B cell (primary cell): ENCODE results near the gene ETFRF1. TPM values are rescaled to one million over a fixed set of nuclear protein-coding genes. Genes with fewer than 3 reads are reported as not detected.

Source experiments
- ATAC-seq: fragments of 200-7000 bp; cut with Tn5 transposase; one replicate; pipeline ENCODE4 v1.10.0; 2021; ENCODE audit warnings: low read depth, mild to moderate bottlenecking, moderate number of reproducible peaks, moderate library complexity
- CTCF ChIA-PET: fragments of 350-600 bp; sonication (Branson Sonifier 250); formaldehyde crosslinking; loops from one replicate; lab custom pipeline; 2021; ENCODE audit warnings: antibody characterized with exemption, inconsistent platforms; lab: Charles Lee
- POLR2A ChIA-PET: fragments of 350-600 bp; sonication (Branson Sonifier 250); formaldehyde crosslinking; loops from one replicate; lab custom pipeline; 2021; ENCODE audit warnings: antibody characterized with exemption; lab: Charles Lee
- DNase-seq: peaks from one replicate; pipeline ENCODE4 v3.0.0; 2013
- H2AFZ ChIP-seq: 2 replicates; pipeline ENCODE4 v1.6.1; 2012; ENCODE audit warnings: mild to moderate bottlenecking, low read depth, low read length; ENCODE audit not compliant: insufficient read depth, poor library complexity, severe bottlenecking
- H3K27ac ChIP-seq, 2 donors: 1 replicate in 1 of 2; 2 replicates in 1 of 2; pipeline ENCODE4 v1.5.1; 2012 to 2013; ENCODE audit warnings: low read length in 2 of 2, mild to moderate bottlenecking in 2 of 2, moderate library complexity in 1 of 2
- H3K27me3 ChIP-seq, 4 experiments: fragments of 200-600 bp in 1 of 4; sonication (generic) in 1 of 4; replicated peaks in 1 of 4; 1 replicate in 2 of 4; 2 replicates in 2 of 4; pipeline versions ENCODE4 v1.6.1 to v1.7.0; 2013 to 2016; ENCODE audit warnings: low read length in 3 of 4, mild to moderate bottlenecking in 2 of 4, mixed read lengths in 1 of 4, moderate library complexity in 1 of 4; ENCODE audit not compliant: insufficient read depth in 4 of 4, control insufficient read depth in 3 of 4; ENCODE audit errors: control extremely low read depth in 1 of 4
- H3K36me3 ChIP-seq, 2 experiments: replicated peaks in 1 of 2; 1 replicate in 1 of 2; 2 replicates in 1 of 2; pipeline versions ENCODE4 v1.6.1 to v1.7.1; 2013; ENCODE audit warnings: low read length in 1 of 2; ENCODE audit not compliant: insufficient read depth in 2 of 2, control insufficient read depth in 1 of 2; ENCODE audit errors: control extremely low read depth in 1 of 2, extremely low read depth in 1 of 2
- H3K4me1 ChIP-seq, 2 donors: fragments of 200-600 bp in 1 of 2; sonication (generic) in 1 of 2; 1 replicate in 1 of 2; 2 replicates in 1 of 2; pipeline versions ENCODE4 v1.5.1 to v1.6.1; 2013 to 2017; ENCODE audit warnings: low read length in 2 of 2; ENCODE audit not compliant: control insufficient read depth in 2 of 2, insufficient read depth in 2 of 2
- H3K4me2 ChIP-seq: replicated peaks from 2 replicates; pipeline ENCODE3; 2012; ENCODE audit warnings: mild to moderate bottlenecking, low read depth, low read length; ENCODE audit not compliant: poor library complexity, severe bottlenecking
- H3K4me3 ChIP-seq, 5 experiments: fragments of 200-600 bp in 1 of 5; sonication (generic) in 1 of 5; 1 replicate in 3 of 5; 2 replicates in 2 of 5; pipeline versions ENCODE4 v1.5.1 to v1.7.0; 2011 to 2016; ENCODE audit warnings: low read length in 4 of 5, mild to moderate bottlenecking in 4 of 5, low read depth in 2 of 5, control low read depth in 1 of 5, moderate library complexity in 1 of 5; ENCODE audit not compliant: insufficient read depth in 1 of 5; ENCODE audit errors: control extremely low read depth in 1 of 5, extremely low read depth in 1 of 5
- H3K79me2 ChIP-seq: fragments of 200-600 bp; sonication (generic); one replicate; pipeline ENCODE4 v1.6.0; 2016; ENCODE audit warnings: low read length; ENCODE audit not compliant: control insufficient read depth, insufficient read depth
- H3K9ac ChIP-seq: fragments of 200-600 bp; sonication (generic); 2 replicates; pipeline ENCODE4 v1.6.1; 2017; ENCODE audit warnings: mild to moderate bottlenecking, low read length, moderate library complexity
- H3K9me3 ChIP-seq, 3 donors: one replicate each; pipeline versions ENCODE4 v1.6.1 to v1.7.1; 2013; ENCODE audit warnings: low read length in 2 of 3; ENCODE audit not compliant: control insufficient read depth in 2 of 3, insufficient read depth in 1 of 3; ENCODE audit errors: control extremely low read depth in 1 of 3
- H4K20me1 ChIP-seq: 2 replicates; pipeline ENCODE4 v1.6.0; 2012; ENCODE audit warnings: mild to moderate bottlenecking, low read length; ENCODE audit not compliant: insufficient read depth, control insufficient read depth, poor library complexity, severe bottlenecking
- H3K27ac Mint-ChIP-seq: one replicate; pipeline ENCODE4 v1.8.0; 2021; ENCODE audit warnings: mixed read lengths
- H3K27me3 Mint-ChIP-seq: one replicate; pipeline ENCODE4 v1.8.0; 2021; ENCODE audit warnings: mixed read lengths
- H3K4me1 Mint-ChIP-seq: one replicate; pipeline ENCODE4 v1.8.0; 2021; ENCODE audit warnings: mixed read lengths
- H3K4me3 Mint-ChIP-seq: one replicate; pipeline ENCODE4 v1.8.0; 2021; ENCODE audit warnings: mixed read lengths
- H3K9me3 Mint-ChIP-seq: one replicate; pipeline ENCODE4 v1.8.0; 2022; ENCODE audit warnings: mixed read lengths; ENCODE audit not compliant: insufficient read depth
- EZH2 ChIP-seq: IDR thresholded peaks from 2 replicates; pipeline ENCODE4 v1.6.1; 2012; ENCODE audit warnings: borderline replicate concordance, low read depth, mild to moderate bottlenecking, moderate library complexity, low read length; ENCODE audit not compliant: insufficient read depth, poor library complexity, severe bottlenecking
- WGBS: methylation state at CpG from one replicate; pipeline ENCODE4 v1.1.5; 2013; ENCODE audit warnings: missing lambda C conversion rate; ENCODE audit not compliant: insufficient coverage; 5-methylcytosine and 5-hydroxymethylcytosine counted together
- intact Hi-C: fragments of 100-400 bp; cut with micrococcal nuclease; formaldehyde crosslinking; loops from one replicate; pipeline ENCODE4 v1.10.0; 2022
- polyA plus RNA-seq: library from polyadenylated mRNA; depleted of rRNA; stranded (reverse); fragments of >200 nt; gene quantifications from 2 replicates; pipeline ENCODE4 v1.2.3, GENCODE V29; 2012
- total RNA-seq, 2 donors: library from RNA; stranded (reverse); fragments of 120-200 nt in 1 of 2; gene quantifications; 1 replicate in 1 of 2; 2 replicates in 1 of 2; pipeline versions ENCODE4 v1.2.3 to v1.2.4, GENCODE V29; 2013 to 2022
- TF ChIP-seq, protein P1 (sequence below): fragments of 200-600 bp; IDR thresholded peaks from one replicate; pipeline ENCODE4 v1.8.0; 2022; ENCODE audit warnings: antibody characterized with exemption, mild to moderate bottlenecking

Gene ETFRF1
- total and polyA plus RNA-seq, 2 donors (not counting 1 experiment from before 2014, with no cell fraction given), result 17.9 to 26.1 TPM

- no CpG with 5 or more reads among the region's 2 CpGs for WGBS
- peaks cover 19% of the 10 kb centered on the region for H3K79me2 ChIP-seq
- POLR2A ChIA-PET, result interaction anchor here (0.6 kb wide), 1 partner anchor 40 kb away, joined by 5 read pairs; no protein-coding TSS in a partner anchor
Measured at GRCh38 chr12:25197608-25198007, 2.6 kb downstream of the ETFRF1 start.

GRCh38 chr12:25200703-25201102 lies 5.7 kb downstream of the ETFRF1 start:
- ATAC-seq, result no peak
- intact Hi-C loops, result no loop called here
- H3K4me3 ChIP-seq, result no peak overlapping the region
- peaks cover 0 to 12% of the 10 kb centered on the region in 2 experiments for H3K36me3 ChIP-seq
- H3K4me1 Mint-ChIP-seq, result peaks cover 35% of the 10 kb centered on the region
- H3K4me2 ChIP-seq, result no peak overlapping the region
- no peak overlapping the region for H3K9ac ChIP-seq
- TF ChIP-seq, protein P1, sequence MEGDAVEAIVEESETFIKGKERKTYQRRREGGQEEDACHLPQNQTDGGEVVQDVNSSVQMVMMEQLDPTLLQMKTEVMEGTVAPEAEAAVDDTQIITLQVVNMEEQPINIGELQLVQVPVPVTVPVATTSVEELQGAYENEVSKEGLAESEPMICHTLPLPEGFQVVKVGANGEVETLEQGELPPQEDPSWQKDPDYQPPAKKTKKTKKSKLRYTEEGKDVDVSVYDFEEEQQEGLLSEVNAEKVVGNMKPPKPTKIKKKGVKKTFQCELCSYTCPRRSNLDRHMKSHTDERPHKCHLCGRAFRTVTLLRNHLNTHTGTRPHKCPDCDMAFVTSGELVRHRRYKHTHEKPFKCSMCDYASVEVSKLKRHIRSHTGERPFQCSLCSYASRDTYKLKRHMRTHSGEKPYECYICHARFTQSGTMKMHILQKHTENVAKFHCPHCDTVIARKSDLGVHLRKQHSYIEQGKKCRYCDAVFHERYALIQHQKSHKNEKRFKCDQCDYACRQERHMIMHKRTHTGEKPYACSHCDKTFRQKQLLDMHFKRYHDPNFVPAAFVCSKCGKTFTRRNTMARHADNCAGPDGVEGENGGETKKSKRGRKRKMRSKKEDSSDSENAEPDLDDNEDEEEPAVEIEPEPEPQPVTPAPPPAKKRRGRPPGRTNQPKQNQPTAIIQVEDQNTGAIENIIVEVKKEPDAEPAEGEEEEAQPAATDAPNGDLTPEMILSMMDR, result no peak
- no peak for TF ChIP-seq EZH2
- no peaks in the 10 kb centered on the region for H3K27me3 Mint-ChIP-seq
- H3K79me2 ChIP-seq, result peaks cover 14% of the 10 kb centered on the region
- H3K9me3 ChIP-seq, result no peaks in the 10 kb centered on the region
- H2AFZ ChIP-seq, result no peak overlapping the region
- H3K27ac Mint-ChIP-seq, result no peak overlapping the region
- no peaks in the 10 kb centered on the region for H3K27me3 ChIP-seq
- no peak overlapping the region for H3K27ac ChIP-seq
- no peaks in the 10 kb centered on the region for H4K20me1 ChIP-seq
- no peak for DNase-seq
- CTCF ChIA-PET, result interaction anchor here (1.2 to 1.6 kb wide), 2 partner anchors 46 to 209 kb away, joined by 4 to 5 read pairs; no protein-coding TSS in a partner anchor
- 100% methylated on average over 1 of the region's 1 CpG for WGBS
- H3K9me3 Mint-ChIP-seq, result no peaks in the 10 kb centered on the region
- no peak overlapping the region for H3K4me3 Mint-ChIP-seq
- POLR2A ChIA-PET, result no interaction called here
- H3K4me1 ChIP-seq, result peaks cover 9 to 10% of the 10 kb centered on the region in 2 donors

More at GRCh38 chr12:25197608-25198007, 2.6 kb downstream of the ETFRF1 start:
- no peak for DNase-seq
- Mint-ChIP-seq H3K4me1 (peaks cover 49% of the 10 kb centered on the region), H3K27me3 (no peaks in the 10 kb centered on the region), H3K4me3 (no peak overlapping the region), H3K27ac (no peak overlapping the region), H3K9me3 (no peaks in the 10 kb centered on the region)
- peaks cover 14 to 18% of the 10 kb centered on the region in 2 donors for H3K4me1 ChIP-seq
- H3K9me3 ChIP-seq, result no peaks in the 10 kb centered on the region
- H2AFZ ChIP-seq, result no peak overlapping the region
- no peaks in the 10 kb centered on the region for H3K36me3 ChIP-seq
- no peak overlapping the region for H3K9ac ChIP-seq
- CTCF ChIA-PET, result interaction anchor here (1.2 to 2.0 kb wide), 2 partner anchors 13 to 43 kb away, joined by 4 to 9 read pairs; no protein-coding TSS in a partner anchor
- intact Hi-C loops, result loop anchor here (10.0 kb wide), 1 partner anchor 1737 kb away; the partner anchor contains the start of genes FGFR1OP2 and INTS13
- TF ChIP-seq EZH2, result no peak
- TF ChIP-seq, protein P1, result no peak
- ATAC-seq, result no peak
- no peak overlapping the region for H3K4me3 ChIP-seq
- H3K4me2 ChIP-seq, result no peak overlapping the region
- H3K27ac ChIP-seq, result no peak overlapping the region
- H4K20me1 ChIP-seq, result no peaks in the 10 kb centered on the region
- no peaks in the 10 kb centered on the region for H3K27me3 ChIP-seq
